DMS114 treated with DMSO at 0.1 percent for 48 hours (cell line): ENCODE results near the gene PPP4R3A.
"Not testable (repeated sequence)": the region's sequence is repeated elsewhere in the genome, so short reads cannot be mapped to it uniquely, and the experiment has no call there.

Experiments used
- DNase-seq: peaks from one replicate; lab custom pipeline; 2025; ENCODE audit not compliant: unreplicated experiment; lab: John Stamatoyannopoulos, UW

Gene PPP4R3A

GRCh38 chr14:91444335-91445020 is 65.6 kb downstream of the PPP4R3A start:
- DNase-seq: no peak

- DNase-seq: no peak
Measured at GRCh38 chr14:91439345-91439744, 70.8 kb downstream of the PPP4R3A start.

- no peak for DNase-seq
Measured at GRCh38 chr14:91438845-91439244, 71.3 kb downstream of the PPP4R3A start.

- not testable (repeated sequence) for DNase-seq
Measured at GRCh38 chr14:91436266-91436665, 73.8 kb downstream of the PPP4R3A start.

GRCh38 chr14:91429385-91429784 is 80.7 kb downstream of the PPP4R3A start:
- no peak for DNase-seq

GRCh38 chr14:91428931-91429330 is 81.2 kb downstream of the PPP4R3A start:
- not testable (repeated sequence) for DNase-seq

- not testable (repeated sequence) for DNase-seq
Measured at GRCh38 chr14:91425531-91425944, 84.6 kb downstream of the PPP4R3A start.

- DNase-seq: no peak
Measured at GRCh38 chr14:91424813-91425530, 85.1 kb downstream of the PPP4R3A start.

GRCh38 chr14:91420686-91421085 is 89.4 kb downstream of the PPP4R3A start:
- DNase-seq: no peak

GRCh38 chr14:91419451-91419850 is 90.7 kb downstream of the PPP4R3A start:
- DNase-seq: no peak

GRCh38 chr14:91419044-91419397 is 91.1 kb downstream of the PPP4R3A start:
- DNase-seq: no peak

- DNase-seq: peak; percentile 21
Measured at GRCh38 chr14:91418387-91419043, 91.6 kb downstream of the PPP4R3A start.

GRCh38 chr14:91417983-91418386 is 92.1 kb downstream of the PPP4R3A start:
- DNase-seq: no peak

GRCh38 chr14:91417120-91417982 is 92.8 kb downstream of the PPP4R3A start, which contains the start of gene CCDC88C:
CCDC88C (minus strand) TSS chr14:91417820; CDS start chr14:91417690, 130 bp downstream.
- no peak for DNase-seq

GRCh38 chr14:91416744-91417119 is 93.4 kb downstream of the PPP4R3A start:
- no peak for DNase-seq

GRCh38 chr14:91415794-91416743 is 94.0 kb downstream of the PPP4R3A start:
- DNase-seq: no peak

- no peak for DNase-seq
Measured at GRCh38 chr14:91414475-91414833, 95.7 kb downstream of the PPP4R3A start.

GRCh38 chr14:91413547-91414474 is 96.3 kb downstream of the PPP4R3A start:
- no peak for DNase-seq

- no peak for DNase-seq
Measured at GRCh38 chr14:91412939-91413338, 97.2 kb downstream of the PPP4R3A start.
